ENCODE data around the gene ITPR2.

The ITPR2 gene

DNA sequence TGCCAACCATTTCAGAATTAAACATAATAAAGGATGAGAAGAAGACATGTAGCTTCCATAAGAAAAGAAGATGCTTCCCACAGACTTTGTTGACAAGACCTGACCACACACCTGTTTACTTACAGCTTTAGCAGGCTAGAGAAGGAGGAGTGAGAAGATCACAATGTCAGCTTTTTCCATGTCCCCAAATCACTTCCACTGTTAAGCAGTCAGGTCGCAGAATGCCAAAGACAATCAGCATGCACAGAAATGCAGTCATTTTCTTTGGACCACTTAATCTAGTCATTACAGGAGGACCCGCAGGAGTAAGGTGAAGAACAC lies 322.7 kb downstream of the ITPR2 start:
- no peak overlapping the region for H3K4me3 ChIP-seq (ENCODE audit: low read length)
- no peak overlapping the region for H3K9ac ChIP-seq (ENCODE audit: low read length)
- no peaks in the 10 kb centered on the region for H3K36me3 ChIP-seq (ENCODE audit: control insufficient read depth, insufficient read depth, low read length)

DNA sequence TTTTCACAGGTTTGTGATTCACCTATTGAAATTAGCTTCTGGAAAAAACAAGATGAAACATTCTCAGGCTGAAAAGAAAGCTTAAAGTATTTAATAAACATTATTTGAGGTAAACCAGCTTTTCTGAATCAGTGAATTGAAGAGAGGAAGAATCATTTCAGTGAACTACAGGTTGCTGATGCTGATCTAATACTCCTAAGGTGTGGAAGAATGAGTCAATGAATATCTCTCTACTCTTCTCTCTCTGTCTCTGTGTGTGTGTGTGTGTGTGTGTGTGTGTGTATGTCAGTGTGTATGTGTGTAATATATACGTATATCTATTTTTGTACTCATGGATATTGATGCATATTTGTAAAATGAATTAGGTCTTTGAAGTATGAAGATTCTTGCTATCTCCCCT lies 325.4 kb downstream of the ITPR2 start:
- H3K36me3 ChIP-seq (ENCODE audit: control insufficient read depth, insufficient read depth, low read length) = no peaks in the 10 kb centered on the region
- H3K27me3 ChIP-seq (ENCODE audit: control insufficient read depth, insufficient read depth, low read length) = no peaks in the 10 kb centered on the region
- no peaks in the 10 kb centered on the region for H3K9me3 ChIP-seq (ENCODE audit: control insufficient read depth, low read length)
- no peaks in the 10 kb centered on the region for H3K4me1 ChIP-seq (ENCODE audit: control insufficient read depth, insufficient read depth, low read length)
- no peak overlapping the region for H3K4me3 ChIP-seq (ENCODE audit: low read length)
- H3K9ac ChIP-seq (ENCODE audit: low read length) = no peak overlapping the region

More for the DNA sequence above, 322.7 kb downstream of the ITPR2 start:
- Histone ChIP-seq H3K4me1 (ENCODE audit: control insufficient read depth, insufficient read depth, low read length) (no peaks in the 10 kb centered on the region), H3K9me3 (ENCODE audit: control insufficient read depth, low read length) (no peaks in the 10 kb centered on the region), H3K27me3 (ENCODE audit: control insufficient read depth, insufficient read depth, low read length) (no peaks in the 10 kb centered on the region)

DNA sequence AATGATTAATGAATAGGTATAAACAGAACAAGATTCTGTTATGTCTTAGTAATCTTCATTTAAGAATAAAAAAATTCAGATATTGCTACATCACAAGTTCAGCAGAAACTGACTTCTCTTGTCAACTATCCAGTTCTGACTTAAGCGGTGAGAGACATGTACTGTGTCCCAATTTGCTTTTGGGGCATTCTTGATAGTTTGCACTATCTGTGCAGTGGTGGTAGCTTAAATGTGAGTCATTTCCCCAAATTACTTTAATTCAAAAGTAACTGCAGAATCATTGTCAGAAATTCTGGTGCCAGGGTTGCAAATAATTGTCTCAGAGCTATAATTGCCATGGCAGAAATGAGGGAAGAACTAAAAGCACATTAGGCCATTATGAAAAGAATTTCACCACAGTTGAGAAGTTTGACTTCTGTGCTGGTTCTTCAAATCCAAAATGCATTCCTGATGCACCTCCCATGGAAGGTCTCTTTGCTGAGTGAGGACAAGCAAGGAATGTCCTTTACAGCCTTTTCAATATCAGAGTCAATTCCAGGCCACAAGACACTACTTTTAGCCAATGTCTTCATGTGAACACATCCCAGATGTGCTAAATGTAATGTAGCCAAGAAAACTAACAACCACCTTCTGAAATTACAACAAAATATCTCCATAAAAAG lies 332.9 kb downstream of the ITPR2 start:
- Histone ChIP-seq H3K27me3 (ENCODE audit: control insufficient read depth, insufficient read depth, low read length) (no peaks in the 10 kb centered on the region), H3K9me3 (ENCODE audit: control insufficient read depth, low read length) (no peaks in the 10 kb centered on the region), H3K4me3 (ENCODE audit: low read length) (no peak overlapping the region), H3K9ac (ENCODE audit: low read length) (no peak overlapping the region), H3K4me1 (ENCODE audit: control insufficient read depth, insufficient read depth, low read length) (no peaks in the 10 kb centered on the region), H3K36me3 (ENCODE audit: control insufficient read depth, insufficient read depth, low read length) (no peaks in the 10 kb centered on the region)

DNA sequence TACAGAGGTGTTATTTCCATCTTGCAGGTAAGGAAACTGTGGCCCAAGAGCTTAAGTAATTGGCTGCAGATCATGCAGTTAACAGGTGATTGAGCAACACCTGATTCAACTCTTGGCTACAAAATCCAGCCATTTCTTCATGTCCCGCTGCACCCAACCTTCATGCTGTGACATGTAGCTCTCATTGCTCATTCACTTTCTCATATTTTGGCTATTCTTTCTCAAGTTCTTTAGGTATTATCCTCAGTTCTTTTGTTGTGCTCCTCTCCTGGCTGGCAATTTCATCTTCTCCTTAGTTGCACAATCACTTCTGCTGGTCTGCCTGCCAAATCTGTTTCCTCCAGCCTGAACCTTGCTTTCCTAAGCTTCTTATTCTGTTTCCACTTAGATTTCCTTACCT lies 336.8 kb downstream of the ITPR2 start:
- Histone ChIP-seq H3K27me3 (ENCODE audit: control insufficient read depth, insufficient read depth, low read length) (no peaks in the 10 kb centered on the region), H3K9me3 (ENCODE audit: control insufficient read depth, low read length) (no peaks in the 10 kb centered on the region), H3K4me1 (ENCODE audit: control insufficient read depth, insufficient read depth, low read length) (no peaks in the 10 kb centered on the region), H3K9ac (ENCODE audit: low read length) (no peak overlapping the region), H3K4me3 (ENCODE audit: low read length) (no peak overlapping the region), H3K36me3 (ENCODE audit: control insufficient read depth, insufficient read depth, low read length) (no peaks in the 10 kb centered on the region)

DNA sequence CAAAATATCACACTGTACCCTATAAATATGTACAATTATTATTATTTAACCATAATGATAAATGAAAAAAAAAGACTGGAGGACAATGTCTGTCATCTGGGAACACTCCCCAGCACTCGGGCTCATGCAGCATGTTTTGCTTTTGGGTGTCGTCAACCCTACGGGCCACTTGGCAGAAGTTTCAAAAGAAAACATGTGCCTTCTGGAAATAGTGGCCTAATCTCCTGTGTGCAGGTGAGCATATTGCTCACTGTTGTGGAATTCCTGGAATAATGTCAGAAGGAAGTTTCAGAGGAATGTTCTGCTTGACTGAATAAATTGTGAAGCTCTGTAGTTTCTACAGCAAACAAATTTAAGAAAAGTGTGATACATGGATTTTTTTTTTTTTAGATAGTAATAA lies 339.3 kb downstream of the ITPR2 start:
- Histone ChIP-seq H3K27me3 (ENCODE audit: control insufficient read depth, insufficient read depth, low read length) (no peaks in the 10 kb centered on the region), H3K4me1 (ENCODE audit: control insufficient read depth, insufficient read depth, low read length) (no peaks in the 10 kb centered on the region), H3K4me3 (ENCODE audit: low read length) (no peak overlapping the region), H3K9me3 (ENCODE audit: control insufficient read depth, low read length) (no peaks in the 10 kb centered on the region), H3K9ac (ENCODE audit: low read length) (no peak overlapping the region), H3K36me3 (ENCODE audit: control insufficient read depth, insufficient read depth, low read length) (no peaks in the 10 kb centered on the region)

DNA sequence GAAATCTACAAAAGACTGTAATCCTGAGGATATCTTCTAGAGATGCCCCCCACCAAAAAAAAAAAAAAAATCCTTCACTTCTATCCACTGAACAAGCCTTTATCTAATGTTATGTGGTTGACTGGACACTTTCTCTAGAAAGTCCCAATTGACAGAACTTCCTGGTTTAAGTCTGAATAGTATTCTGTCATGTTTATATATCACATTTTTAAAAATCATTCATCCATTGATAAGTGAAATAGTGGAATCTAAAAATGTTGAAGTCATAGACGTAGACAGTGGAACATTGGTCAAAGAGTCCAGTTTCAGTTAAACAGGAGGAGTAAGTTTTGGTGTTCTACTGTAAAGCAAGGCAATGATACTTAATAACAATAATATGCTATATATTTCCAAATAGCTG lies 340.6 kb downstream of the ITPR2 start:
- no peaks in the 10 kb centered on the region for H3K27me3 ChIP-seq (ENCODE audit: control insufficient read depth, insufficient read depth, low read length)
- no peaks in the 10 kb centered on the region for H3K9me3 ChIP-seq (ENCODE audit: control insufficient read depth, low read length)
- no peak overlapping the region for H3K9ac ChIP-seq (ENCODE audit: low read length)
- no peak overlapping the region for H3K4me3 ChIP-seq (ENCODE audit: low read length)
- no peaks in the 10 kb centered on the region for H3K4me1 ChIP-seq (ENCODE audit: control insufficient read depth, insufficient read depth, low read length)
- H3K36me3 ChIP-seq (ENCODE audit: control insufficient read depth, insufficient read depth, low read length) = no peaks in the 10 kb centered on the region

DNA sequence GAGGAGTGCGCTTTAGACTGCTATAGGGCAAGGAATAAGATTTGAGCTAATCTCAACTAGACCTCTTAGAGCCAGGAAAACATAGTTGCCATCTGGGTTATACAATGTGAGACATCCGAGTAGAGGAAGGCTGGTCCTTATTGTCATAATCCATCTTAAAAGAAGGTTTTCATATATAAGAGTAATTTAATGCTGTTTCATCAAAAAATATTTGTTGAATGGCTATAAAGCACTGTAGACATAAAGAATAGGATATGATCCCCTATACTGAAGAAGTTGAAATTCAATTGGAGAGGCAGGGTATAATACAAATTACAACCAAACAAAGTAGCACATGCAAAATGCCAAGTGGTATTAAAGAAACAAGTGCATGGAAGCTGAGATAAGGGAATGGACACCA lies 343.1 kb downstream of the ITPR2 start:
- Histone ChIP-seq H3K36me3 (ENCODE audit: control insufficient read depth, insufficient read depth, low read length) (no peaks in the 10 kb centered on the region), H3K4me3 (ENCODE audit: low read length) (no peak overlapping the region), H3K9ac (ENCODE audit: low read length) (no peak overlapping the region), H3K27me3 (ENCODE audit: control insufficient read depth, insufficient read depth, low read length) (no peaks in the 10 kb centered on the region), H3K4me1 (ENCODE audit: control insufficient read depth, insufficient read depth, low read length) (no peaks in the 10 kb centered on the region), H3K9me3 (ENCODE audit: control insufficient read depth, low read length) (no peaks in the 10 kb centered on the region)

DNA sequence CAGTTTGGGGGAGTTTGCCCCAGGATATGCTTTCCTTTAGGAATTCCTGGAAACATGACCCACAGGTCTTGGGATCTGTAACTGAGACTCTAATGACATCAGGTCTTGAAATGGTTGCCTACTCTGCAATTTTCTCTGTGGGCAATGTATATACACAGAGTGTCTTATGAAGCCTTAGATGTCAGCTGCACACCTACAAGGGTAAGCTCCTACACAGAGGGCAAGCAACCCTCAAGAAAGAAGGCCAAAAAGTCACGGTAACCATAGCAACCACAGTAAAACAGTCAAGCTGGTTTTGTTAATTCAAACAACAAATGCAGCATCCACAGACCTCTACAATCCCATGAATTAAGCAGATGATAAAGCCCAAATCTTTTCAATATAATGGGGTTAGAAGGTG lies 344.6 kb downstream of the ITPR2 start:
- no peaks in the 10 kb centered on the region for H3K27me3 ChIP-seq (ENCODE audit: control insufficient read depth, insufficient read depth, low read length)
- H3K4me1 ChIP-seq (ENCODE audit: control insufficient read depth, insufficient read depth, low read length) = no peaks in the 10 kb centered on the region
- no peak overlapping the region for H3K4me3 ChIP-seq (ENCODE audit: low read length)
- no peaks in the 10 kb centered on the region for H3K9me3 ChIP-seq (ENCODE audit: control insufficient read depth, low read length)
- H3K9ac ChIP-seq (ENCODE audit: low read length) = no peak overlapping the region
- no peaks in the 10 kb centered on the region for H3K36me3 ChIP-seq (ENCODE audit: control insufficient read depth, insufficient read depth, low read length)

DNA sequence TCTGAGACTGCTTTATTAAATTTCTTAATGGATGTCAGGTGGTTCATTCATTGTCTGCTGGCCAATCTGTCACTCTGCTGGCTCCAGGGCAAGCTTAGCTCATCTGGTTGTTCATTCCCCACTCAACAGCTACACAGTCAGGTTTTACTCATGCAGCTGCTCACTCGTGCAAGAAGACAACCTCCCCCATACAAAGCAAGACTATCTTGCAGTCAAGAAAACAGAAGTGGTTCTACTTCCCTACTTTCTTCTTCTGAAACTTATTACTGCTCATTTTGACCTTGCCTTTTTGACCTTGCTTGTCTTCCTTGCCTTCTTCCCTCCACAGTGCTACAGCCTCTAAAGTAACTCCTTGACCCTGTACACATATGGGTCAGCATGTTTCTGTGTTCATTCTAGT lies 359.7 kb downstream of the ITPR2 start:
- Histone ChIP-seq H3K36me3 (ENCODE audit: control insufficient read depth, insufficient read depth, low read length) (no peaks in the 10 kb centered on the region), H3K4me1 (ENCODE audit: control insufficient read depth, insufficient read depth, low read length) (no peaks in the 10 kb centered on the region), H3K9me3 (ENCODE audit: control insufficient read depth, low read length) (no peaks in the 10 kb centered on the region), H3K9ac (ENCODE audit: low read length) (no peak overlapping the region), H3K4me3 (ENCODE audit: low read length) (no peak overlapping the region), H3K27me3 (ENCODE audit: control insufficient read depth, insufficient read depth, low read length) (no peaks in the 10 kb centered on the region)

DNA sequence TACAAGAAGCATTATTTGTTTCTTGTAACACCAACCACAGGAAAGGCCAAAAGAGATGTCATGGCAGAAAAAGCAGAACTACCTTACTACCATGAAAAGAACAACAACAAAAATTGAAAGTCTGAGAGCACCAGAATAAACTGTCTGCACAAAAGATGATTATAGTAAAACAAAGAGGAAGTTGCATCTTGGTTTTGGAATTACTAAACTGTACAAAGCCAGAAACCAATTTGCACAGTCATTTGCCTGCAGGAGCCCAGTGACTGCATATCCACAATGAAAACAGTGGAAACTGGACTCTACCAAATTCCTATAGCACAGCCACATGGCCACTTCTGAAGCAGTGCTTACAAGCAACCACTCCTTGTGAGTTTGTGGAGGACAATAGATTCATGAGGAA lies 361.4 kb downstream of the ITPR2 start:
- Histone ChIP-seq H3K4me3 (ENCODE audit: low read length) (no peak overlapping the region), H3K9me3 (ENCODE audit: control insufficient read depth, low read length) (no peaks in the 10 kb centered on the region), H3K9ac (ENCODE audit: low read length) (no peak overlapping the region), H3K36me3 (ENCODE audit: control insufficient read depth, insufficient read depth, low read length) (no peaks in the 10 kb centered on the region), H3K4me1 (ENCODE audit: control insufficient read depth, insufficient read depth, low read length) (no peaks in the 10 kb centered on the region), H3K27me3 (ENCODE audit: control insufficient read depth, insufficient read depth, low read length) (no peaks in the 10 kb centered on the region)

DNA sequence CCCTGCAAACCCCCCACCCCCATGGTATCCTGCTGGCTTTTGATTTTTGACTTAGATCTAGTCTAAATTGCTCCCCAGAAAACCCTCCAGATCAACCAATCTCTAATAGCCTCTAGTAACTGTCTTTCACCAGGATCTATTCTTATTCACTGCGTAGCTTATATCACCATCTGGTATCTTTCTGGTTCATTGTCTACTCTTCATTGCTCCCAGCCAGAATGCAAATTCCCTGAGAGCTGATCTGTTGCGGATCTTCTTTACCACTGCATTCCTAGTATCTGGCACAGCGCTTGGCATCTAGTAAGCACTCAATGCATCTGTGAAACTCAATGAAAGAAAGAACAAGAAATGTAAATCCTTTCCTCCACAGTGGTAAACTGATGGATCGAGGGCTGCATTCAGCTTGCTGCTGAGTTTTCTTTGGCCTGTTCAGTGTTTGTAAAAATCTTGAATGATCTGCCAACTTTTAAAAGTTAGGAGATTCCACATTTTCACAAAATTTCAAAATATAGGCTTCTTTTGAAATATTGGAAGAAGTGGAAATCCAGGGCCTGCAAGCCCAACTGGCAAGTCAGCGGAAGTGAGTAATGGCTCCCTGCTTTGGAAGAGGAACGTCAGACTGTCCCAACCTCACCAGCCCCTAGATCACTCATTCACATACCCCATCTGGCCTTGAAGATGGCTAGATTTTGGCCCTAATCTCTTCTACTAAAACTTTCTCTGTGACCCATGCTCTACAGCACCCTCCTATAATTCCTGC lies 363.4 kb downstream of the ITPR2 start:
- Histone ChIP-seq H3K4me3 (ENCODE audit: low read length) (no peak overlapping the region), H3K9ac (ENCODE audit: low read length) (no peak overlapping the region), H3K4me1 (ENCODE audit: control insufficient read depth, insufficient read depth, low read length) (no peaks in the 10 kb centered on the region), H3K36me3 (ENCODE audit: control insufficient read depth, insufficient read depth, low read length) (no peaks in the 10 kb centered on the region), H3K27me3 (ENCODE audit: control insufficient read depth, insufficient read depth, low read length) (no peaks in the 10 kb centered on the region), H3K9me3 (ENCODE audit: control insufficient read depth, low read length) (no peaks in the 10 kb centered on the region)

DNA sequence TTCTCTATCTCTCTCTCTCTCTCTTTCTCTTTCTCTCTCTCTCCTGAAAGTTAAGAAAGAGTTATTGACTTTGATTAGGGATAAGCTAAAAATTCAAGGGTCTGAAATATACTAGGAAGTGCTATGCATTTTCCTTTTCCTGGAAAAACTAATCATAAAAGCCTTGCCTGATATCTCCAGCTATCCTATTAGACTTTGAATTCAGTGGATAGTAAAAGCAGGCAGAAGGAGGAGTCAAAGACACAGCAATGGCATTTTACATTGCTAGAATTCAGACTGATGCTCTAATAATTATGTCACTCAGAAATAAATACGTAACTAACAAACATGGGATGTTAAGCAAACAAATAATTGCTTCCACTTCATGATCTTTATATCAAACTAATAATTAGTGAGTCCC lies 365.6 kb downstream of the ITPR2 start:
- H3K9ac ChIP-seq (ENCODE audit: low read length) = no peak overlapping the region
- no peaks in the 10 kb centered on the region for H3K36me3 ChIP-seq (ENCODE audit: control insufficient read depth, insufficient read depth, low read length)
- no peaks in the 10 kb centered on the region for H3K27me3 ChIP-seq (ENCODE audit: control insufficient read depth, insufficient read depth, low read length)
- H3K9me3 ChIP-seq (ENCODE audit: control insufficient read depth, low read length) = no peaks in the 10 kb centered on the region
- H3K4me1 ChIP-seq (ENCODE audit: control insufficient read depth, insufficient read depth, low read length) = no peaks in the 10 kb centered on the region
- H3K4me3 ChIP-seq (ENCODE audit: low read length) = no peak overlapping the region

All from mucosa of stomach (tissue), 1 donor.